HG03135 (cell line): ENCODE data around the gene MAT2A.
A peak's percentile ranks its signal among the peaks of the same experiment; 100 is the strongest.

Source experiments
- ATAC-seq: cut with Tn5 transposase; IDR thresholded peaks from one replicate; pipeline ENCODE4 v1.9.1; 2021; ENCODE audit warnings: mild to moderate bottlenecking, moderate library complexity; ENCODE audit not compliant: unreplicated experiment

The MAT2A gene

DNA sequence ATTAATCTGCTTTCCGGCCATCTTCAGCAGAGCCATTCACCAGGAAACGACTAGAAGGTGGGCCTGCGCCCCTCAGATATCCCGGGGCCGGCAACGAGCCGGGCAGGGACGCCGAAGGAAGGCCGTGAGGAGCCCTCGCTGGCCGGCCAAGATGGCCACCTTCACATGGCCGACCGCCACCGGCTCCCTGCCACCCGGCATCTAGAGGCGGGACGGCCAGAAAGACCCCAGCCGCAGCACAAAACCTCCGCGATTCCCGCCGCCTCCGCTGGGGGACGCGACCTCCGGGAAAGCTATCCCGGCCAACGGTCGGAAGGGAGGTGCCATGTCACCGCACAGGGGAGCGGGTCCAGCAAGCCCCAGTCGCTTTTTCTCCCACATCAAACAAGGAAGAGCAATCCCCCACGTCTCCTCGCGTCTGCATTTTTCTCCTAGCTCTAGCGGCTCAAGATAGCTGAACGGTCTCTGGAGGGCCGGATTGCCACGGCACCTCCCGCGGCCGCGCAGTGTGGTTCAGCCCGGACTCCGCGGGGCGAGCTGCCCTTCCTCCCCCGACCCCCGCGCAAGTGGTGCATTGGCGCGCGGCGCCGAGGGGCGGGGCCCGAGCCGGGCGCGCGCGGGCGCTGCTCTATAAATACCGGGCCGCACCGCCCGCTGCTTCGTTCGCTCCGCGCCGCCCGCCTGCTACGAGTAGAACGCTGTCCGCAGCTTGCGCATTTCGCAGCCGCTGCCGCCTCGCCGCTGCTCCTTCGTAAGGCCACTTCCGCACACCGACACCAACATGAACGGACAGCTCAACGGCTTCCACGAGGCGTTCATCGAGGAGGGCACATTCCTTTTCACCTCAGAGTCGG, at the start of gene MAT2A:
MAT2A (plus strand) TSS at position 662 of the 854 bp plus-strand sequence; CDS start at position 782, 120 bp downstream.
- peak; percentile 76 for ATAC-seq

DNA sequence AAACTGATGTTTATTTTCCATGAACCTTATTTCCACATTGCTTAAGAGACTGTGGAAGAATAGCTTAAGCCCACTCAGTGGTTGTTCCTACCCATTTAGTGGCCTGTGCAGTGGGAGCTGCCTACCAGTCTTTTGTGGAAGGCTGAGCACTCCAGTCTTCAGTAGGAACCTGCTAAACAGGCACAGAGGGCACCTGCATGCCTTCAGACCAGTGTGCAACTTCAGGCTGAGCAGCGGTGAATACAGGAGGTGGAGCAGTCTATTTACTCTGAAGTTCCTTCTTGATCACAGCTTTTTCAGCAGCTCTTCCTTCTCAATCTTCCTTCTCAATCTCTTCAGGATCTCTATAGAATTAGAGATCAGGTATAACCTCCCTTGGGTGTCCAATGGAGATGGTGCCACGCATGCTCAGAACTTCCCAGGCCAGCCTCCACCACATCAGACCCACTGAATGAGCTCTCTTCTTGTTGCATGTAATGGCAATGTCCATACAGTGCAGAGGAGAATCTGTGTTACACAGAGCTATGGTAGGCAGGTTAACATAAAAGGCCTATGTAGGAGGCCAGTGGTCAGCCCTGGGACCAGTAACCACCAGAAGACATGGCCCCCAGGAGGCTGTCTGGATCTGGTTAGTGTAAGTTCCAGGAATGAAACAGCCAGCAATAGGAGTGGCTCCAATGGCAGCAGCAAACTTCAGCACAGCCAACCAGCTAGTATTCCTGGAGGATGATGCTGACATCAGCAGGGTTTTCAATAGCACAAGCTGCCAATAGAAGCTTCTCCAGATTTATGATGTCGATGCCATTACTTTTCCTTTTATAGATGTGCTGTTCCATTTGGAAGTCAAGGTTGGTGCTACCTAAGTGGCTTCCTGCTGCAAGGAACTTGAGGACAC, 47.9 kb upstream of the MAT2A start:
- ATAC-seq: no peak

DNA sequence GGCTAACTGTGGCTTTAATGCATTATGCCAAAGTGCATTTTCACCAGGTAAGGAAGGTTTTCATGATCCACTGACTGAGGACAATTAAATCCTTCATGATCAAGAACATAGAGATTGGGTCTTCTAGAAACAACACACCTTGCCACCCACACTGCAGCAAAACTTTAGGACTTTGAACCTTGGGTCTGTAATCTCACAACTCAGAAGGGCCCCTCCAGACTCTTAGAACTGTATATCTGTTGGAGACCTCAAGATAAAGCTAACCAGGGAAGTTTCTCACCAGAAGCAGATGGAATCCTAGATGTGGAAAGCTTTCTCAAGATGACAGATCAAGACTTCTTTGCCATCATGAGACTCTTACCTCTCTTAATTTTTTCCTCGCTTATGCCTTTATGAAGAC, 42.5 kb upstream of the MAT2A start:
- no peak for ATAC-seq

DNA sequence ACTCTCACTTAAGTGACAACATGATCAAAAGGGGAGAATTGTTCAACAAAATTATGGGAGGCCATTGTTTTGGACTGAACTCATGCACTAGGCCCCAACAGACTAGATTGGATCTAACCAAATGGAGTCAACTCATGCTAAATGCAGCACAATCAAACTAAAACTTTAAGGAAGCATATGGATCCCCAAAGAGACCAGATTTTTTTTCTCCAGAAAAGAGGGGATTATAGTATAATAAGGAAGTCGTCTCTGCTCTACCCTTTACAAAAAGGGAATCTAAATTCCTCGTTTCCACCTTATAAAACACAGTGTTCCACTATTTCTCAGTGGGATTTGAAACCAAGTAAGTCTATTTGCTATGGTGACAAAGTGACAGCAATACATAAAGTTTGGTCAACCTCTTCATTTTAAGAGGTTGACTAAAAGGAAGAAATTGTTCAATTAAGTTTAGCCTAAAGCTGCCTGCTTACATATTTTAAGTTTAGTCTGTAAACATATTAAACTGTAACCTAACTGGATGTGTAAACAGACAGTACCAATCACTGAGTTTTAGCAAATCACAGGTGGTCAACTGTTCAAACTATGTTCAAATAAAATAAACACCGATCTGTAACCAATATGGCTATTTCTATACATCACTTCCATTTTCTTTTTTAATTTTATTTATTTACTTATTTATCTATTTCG, 40.9 kb upstream of the MAT2A start:
- ATAC-seq: no peak

DNA sequence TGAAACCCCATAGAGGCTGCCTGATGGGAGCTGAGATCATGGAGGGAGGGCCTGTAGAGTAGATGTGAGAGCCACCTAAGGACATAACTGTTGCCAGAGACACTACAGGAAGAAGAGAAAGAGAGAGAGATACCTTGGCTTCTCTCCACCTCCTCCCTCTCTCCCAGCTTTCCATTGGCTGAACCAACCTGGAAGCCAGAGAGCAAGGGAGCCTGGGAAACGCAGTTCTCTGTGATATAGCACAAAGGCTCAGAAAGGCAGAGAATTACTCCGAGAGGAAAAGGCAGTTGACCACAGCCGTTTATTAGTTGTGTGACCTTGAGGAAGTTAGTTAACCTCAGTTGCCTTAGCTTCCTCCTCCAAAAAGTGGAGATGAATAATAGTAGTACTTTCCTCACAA, 37.7 kb upstream of the MAT2A start:
- no peak for ATAC-seq

DNA sequence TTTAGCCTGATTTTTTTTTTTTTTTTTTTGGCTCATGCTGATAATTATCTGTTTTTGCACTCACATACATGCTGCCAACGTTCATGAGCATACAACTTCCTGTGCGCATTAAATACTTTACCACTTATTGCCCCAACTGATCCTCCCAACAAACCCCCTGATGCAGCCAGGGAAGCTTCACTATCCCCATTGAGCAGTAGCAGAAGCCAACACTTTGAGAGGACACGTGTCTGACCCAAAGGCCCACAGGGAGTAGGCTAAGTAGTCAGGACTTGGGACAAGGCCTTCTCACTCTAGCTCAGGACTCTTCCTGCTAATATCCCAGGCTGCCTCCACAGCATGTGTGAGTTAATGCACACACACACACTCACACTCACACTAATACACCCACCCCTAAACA, 36.2 kb upstream of the MAT2A start:
- no peak for ATAC-seq

DNA sequence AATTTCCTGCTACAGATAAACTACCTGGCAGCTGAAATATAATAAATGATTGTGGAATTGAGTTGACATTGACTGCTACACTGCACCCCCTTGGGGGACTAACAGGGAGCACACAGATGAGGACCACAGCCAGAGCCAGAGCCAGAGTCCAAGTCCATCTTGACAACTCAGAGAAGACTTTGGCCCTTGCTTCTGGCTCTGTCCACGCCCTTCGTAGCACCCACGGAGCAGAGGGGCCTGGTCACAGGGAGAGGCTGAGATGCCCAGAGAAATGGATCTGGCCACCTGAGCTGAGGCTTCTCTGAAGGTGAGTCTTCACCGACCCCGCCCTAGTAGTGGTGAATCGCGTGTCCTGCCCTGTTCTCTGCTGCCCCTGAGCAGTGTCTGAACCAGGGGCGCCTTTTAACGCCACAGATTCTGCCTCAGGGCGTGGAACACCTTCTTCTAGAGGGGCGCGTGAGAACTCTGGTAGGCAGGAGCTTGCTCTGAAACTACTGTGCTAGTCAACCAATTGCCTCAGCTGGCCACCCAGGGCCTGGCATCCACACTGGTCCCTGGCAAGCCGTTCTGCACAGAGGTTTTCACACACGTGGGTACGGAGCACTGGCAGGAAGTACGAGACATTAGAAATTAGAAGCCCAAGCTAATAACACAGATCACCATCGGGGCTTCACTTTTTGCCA, 35.7 kb upstream of the MAT2A start:
- ATAC-seq: no peak

DNA sequence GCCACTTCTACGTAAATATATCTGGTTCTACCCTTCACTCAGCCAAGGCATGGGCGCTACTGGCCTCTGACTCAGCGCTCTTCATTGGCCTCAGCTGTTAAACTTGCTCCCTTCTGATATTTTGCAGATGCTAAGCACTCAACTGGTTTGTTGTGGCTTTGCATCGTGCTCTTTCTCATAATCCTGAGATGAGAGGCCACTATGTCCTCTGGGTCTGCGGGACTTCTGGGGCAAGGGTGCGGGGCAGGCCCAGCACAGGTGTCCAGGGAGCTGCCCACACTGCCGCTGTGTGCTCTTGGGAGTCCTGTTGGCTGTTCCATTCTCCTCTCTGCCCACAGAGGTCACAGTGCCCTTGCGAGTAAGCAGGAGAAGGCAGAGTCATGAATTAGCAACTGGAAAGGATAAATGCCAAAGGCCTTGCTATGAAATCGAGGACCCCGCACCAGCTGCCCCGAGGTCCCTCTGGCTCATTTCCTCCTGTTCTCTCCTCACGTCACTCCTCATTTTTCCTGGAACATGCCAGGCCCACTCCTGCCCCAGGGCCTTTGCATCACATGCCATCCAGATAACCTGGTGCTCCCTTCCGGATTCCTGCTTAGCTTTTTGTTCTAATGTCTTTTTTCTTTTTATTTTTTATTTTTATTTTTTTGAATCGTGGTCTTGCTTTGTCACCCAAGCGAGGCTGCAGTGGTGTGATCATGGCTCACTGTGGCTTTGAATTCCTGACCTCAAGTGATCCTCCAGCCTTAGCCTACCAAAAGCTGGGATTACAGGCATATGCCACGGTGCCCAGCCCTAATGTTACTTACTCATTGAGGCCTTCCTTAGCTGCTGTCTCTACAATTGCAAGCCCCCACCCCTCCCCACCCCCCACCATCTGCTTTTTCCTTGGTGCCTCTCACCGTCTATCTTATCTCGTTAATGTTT, 34.9 kb upstream of the MAT2A start:
- ATAC-seq: no peak

DNA sequence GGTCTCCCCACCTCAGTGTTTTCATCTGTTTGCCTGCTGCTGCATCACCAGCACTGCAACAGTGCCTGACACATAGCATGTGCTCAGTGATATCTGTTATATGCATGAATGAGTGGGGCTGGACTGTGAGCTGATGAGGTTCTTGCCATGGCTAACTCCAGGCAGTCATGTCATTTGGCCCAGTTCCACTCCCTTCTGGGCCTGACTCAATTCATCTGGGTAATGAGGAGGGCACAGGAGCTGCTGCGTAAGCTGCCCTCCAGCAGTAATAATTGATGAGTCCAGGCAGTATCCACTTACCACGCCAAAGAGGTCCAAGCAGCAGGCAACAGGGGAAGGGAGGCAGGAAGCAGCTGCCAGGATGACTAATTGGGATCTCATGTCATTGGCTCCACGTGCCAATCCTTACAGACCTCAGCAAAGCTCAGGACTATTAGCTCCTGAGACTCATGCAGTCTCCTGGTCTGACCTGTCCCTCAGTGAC, 34.1 kb upstream of the MAT2A start:
- ATAC-seq: no peak

DNA sequence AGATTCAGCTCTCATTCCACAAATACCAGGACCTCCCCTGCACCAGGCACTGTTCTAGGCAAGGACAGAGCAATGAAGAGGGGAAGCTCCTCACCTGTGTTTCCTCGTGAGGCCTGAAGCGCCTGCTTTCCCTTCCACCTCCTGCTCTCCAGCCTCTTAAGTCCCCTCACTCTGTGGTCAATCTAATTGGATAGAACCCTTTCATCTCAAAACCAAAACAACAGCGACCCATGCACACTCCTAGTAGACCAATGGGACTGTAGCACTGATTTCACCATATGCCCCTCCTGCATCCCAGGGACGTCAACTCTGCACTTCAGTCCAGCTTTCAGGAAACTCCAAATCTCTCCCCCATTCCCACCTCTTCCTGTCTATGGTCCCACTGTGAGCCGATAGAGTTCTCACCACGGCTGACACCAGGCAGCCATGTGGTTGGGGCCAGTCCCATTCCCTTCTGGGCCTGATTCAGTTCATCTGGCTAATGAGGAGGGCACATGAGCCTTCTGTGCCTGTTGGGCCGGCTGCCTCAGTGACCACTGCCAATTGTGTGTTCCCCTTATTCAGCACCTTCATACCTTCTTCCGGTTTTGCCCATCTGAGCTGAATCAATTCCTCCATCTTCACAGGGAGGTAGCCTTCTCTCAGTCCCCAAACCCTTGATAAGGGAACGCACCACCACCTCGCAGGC, 33.3 kb upstream of the MAT2A start:
- no peak for ATAC-seq

DNA sequence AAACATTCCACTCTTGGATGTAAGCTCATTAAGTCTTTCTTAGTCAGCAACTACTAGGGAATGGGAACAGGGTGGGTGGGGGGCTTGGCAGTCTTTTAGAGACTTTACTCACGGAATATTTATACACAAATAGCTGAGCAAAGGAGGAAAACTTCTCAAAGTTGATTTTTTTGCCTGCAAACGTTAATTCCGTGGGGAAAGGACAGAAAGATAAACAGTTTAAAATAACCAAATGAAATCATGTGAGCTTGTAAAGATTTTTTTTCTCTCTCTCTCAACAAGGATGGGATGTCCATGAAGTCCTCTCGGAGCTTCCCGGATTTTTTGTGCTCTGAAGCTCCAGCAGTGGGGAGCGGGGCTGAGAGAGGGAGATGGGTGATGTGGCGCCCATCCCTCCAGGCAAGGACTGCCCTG, 32.2 kb upstream of the MAT2A start:
- no peak for ATAC-seq

DNA sequence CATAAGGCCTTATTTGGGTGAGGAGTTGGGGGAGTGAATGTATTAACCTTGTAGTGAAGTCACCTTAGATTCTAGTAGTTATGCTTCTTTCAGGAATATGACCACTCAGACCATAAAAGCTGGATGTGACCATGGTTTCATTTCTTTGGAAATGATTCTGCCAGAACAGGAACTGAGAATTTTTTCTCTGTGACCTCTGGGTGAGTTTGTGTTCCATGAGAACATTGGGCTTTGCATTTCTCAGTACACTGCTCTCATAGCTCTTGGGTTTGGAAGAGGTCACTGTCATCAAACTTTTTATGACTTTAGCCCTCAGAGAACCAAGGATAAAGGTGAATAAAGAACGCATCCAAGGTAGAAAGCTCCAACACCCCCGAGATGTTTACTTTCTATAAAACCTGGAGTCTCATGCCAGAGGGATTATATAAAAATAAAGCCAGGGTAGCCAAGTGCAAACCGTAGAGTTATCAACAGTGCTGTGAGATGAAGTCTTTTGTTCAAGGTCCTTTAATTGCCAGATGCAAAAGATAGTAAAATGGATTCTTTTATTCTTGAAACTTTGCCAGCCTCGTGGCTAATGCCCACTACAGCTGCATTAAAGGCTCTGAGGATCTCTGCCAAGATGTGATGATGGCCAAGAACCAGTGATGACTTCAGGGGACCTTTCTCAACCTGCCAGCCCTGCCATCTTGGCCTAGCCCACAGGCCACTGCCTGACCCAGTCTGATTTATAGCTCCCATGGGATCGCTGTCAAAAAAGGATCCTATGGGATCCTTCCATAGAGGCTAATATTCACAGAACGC, 27.8 kb upstream of the MAT2A start:
- no peak for ATAC-seq

DNA sequence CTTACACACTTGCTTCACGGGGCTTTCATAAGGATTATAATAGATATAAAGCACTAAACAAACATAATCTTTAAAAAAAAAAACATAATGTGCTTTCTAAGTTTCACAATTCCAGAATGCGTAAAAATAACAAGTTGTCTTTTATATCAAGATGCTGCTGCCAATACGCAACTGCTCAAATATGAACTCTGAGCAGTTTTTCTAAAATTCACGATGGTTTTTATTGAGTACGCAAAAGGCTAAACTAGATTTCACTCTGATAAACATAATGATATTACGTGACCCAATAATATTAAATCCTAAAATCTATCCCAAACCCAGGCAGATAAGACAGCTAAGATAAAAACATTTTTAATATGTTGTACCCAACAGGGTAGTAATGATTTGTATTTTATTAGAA, 24.6 kb upstream of the MAT2A start:
- ATAC-seq: no peak

DNA sequence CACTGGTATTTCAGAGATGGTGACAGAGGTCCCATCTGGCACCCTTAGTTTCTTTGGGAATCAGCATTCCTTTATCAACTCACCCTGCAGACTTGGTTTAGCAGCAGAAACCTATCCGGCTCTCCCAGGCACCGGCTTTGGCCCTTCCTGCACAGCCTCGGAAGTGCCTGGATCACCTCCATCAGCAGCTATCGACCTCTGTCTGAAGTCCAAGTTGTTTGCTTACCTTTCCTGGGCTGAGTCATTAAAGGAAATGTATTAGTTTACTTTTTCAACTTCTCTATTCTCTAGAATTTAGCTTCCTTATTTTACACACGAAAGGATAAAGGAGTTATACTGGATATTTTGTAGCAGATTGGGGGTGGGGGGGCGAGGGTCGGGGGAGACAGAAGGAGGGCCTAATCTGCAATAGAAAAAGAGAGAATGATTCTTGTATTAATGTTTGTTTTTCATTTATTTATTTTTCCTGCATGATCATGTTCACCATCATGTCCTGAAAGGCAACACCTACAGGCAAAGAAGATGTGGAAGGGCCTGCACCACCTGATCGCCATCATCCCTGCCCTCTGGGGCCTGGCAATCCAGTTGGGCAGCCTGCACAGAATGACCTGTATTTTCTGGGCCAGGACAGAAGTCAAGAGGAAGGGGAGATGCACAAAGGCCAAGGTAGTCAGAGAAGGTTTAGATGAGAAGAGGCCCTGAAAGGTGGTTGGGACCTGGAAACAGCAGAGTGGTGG, 22.1 kb upstream of the MAT2A start:
- ATAC-seq: no peak

DNA sequence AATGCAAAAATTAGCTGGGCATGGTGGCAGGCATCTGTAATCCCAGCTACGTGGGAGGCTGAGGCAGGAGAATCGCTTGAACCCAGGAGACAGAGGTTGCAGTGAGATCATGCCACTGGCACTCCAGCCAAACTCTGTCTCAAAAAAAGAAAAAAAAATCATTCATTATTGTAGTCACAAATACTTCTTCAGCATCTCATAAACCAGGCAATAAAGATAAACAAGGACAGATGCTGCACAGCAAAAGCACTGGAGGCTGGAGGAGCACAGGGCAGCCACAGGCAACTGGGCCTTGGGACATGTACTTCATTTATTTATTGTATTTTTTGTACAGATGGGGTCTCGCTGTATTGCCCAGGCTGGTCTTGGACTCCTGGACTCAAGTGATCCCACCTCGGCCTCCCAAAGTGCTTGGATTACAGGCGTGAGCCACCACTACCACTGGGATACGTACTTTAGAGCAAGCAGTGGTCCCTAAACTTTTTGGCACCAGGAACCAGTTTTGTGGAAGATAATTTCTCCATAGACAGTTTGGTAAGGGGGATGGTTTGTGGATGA, 16.8 kb upstream of the MAT2A start:
- no peak for ATAC-seq

DNA sequence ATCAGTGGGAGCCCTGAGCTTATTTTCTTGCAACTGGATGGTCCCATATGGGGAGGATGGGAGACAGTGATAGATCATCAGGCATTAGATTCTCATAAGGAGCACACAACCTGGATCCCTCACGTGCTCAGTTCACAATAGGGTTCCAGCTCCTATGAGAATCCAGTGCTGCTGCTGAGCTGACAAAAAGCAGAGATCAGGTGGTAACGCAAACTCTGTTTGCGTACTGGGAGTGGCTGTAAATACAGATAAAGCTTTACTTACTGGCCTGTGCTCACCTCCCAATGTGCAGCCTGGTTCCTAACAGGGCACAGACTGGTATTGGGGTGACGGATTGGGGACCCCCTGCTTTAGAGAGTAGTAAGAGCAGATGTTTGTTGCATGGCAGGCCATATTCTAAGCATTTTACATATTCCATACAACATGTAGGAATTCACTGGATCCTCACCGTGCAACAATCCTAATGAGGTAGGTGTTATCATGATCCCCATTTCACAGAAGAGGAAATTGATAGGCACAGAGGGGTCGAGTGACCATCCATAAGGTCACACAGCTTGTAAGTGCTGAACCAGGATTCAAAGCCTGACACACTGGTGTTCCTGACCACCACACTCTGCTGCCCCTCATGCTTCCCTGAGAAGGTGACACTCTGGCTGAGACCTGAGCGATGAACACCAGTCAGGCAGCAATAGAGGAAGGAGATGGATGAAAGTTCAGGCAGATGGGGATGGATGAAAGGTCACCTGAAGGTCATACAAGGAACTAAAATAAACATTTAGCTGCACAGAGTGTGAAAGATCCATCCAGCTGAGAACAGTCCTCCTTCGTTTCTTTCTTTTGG, 15.7 kb upstream of the MAT2A start:
- ATAC-seq: no peak
